HUES6 (cell line): ENCODE results near the gene DDRGK1.

Experiments used
- H3K27ac ChIP-seq: 2 replicates; pipeline ENCODE4 v1.7.0; 2013; ENCODE audit warnings: low read depth, mild to moderate bottlenecking, low read length, inconsistent platforms
- H3K27me3 ChIP-seq: 2 replicates; pipeline ENCODE4 v1.6.1; 2013; ENCODE audit warnings: low read length; ENCODE audit not compliant: control insufficient read depth, insufficient read depth
- H3K36me3 ChIP-seq: 2 replicates; pipeline ENCODE4 v1.6.1; 2013; ENCODE audit warnings: low read length; ENCODE audit not compliant: control insufficient read depth, insufficient read depth
- H3K4me1 ChIP-seq: 2 replicates; pipeline ENCODE4 v1.6.1; 2013; ENCODE audit warnings: low read length; ENCODE audit not compliant: control insufficient read depth, insufficient read depth
- H3K4me3 ChIP-seq: 2 replicates; pipeline ENCODE4 v1.5.1; 2013; ENCODE audit warnings: low read depth, low read length
- H3K9ac ChIP-seq: one replicate; pipeline ENCODE4 v1.6.1; 2013; ENCODE audit warnings: mild to moderate bottlenecking, low read length
- H3K9me3 ChIP-seq: 2 replicates; pipeline ENCODE4 v1.6.1; 2013; ENCODE audit warnings: low read depth, low read length; ENCODE audit not compliant: control insufficient read depth, insufficient read depth

DDRGK1 gene

GRCh38 chr20:3204124-3204794, at the start of gene DDRGK1:
Gene DDRGK1 (minus strand): TSS chr20:3204682. CDS start chr20:3204627, 55 bp downstream.
- Histone ChIP-seq H3K9me3 (no peaks in the 10 kb centered on the region), H3K4me3 (peak within 1 kb of the TSS; percentile 92), H3K27ac (peak within 1 kb of the TSS; percentile 56)

GRCh38 chr20:3251806-3252205, 47.3 kb upstream of the DDRGK1 start:
- Histone ChIP-seq H3K36me3 (peaks cover 23% of the 10 kb centered on the region), H3K9ac (no peak overlapping the region), H3K9me3 (no peaks in the 10 kb centered on the region), H3K27me3 (peaks cover 28% of the 10 kb centered on the region), H3K27ac (no peak overlapping the region), H3K4me1 (peaks cover 23% of the 10 kb centered on the region), H3K4me3 (no peak overlapping the region)

More at GRCh38 chr20:3204124-3204794, at the start of gene DDRGK1:
- Histone ChIP-seq H3K36me3 (peaks cover 22% of the 10 kb centered on the region), H3K4me1 (peaks cover 11% of the 10 kb centered on the region), H3K27me3 (no peaks in the 10 kb centered on the region), H3K9ac (peak within 1 kb of the TSS; percentile 80)

- no peak overlapping the region for H3K4me3 ChIP-seq
- H3K27ac ChIP-seq = no peak overlapping the region
- H3K36me3 ChIP-seq = peaks cover 12% of the 10 kb centered on the region; the same call in 1 of the 2 replicates
- peaks cover 23% of the 10 kb centered on the region for H3K4me1 ChIP-seq
- H3K9ac ChIP-seq = no peak overlapping the region
- no peaks in the 10 kb centered on the region for H3K9me3 ChIP-seq
- peaks cover 32% of the 10 kb centered on the region for H3K27me3 ChIP-seq
Measured at GRCh38 chr20:3250091-3250504, 45.6 kb upstream of the DDRGK1 start.

GRCh38 chr20:3248993-3249347, 44.5 kb upstream of the DDRGK1 start:
- H3K4me1 ChIP-seq = peaks cover 23% of the 10 kb centered on the region
- no peak overlapping the region for H3K9ac ChIP-seq
- peak overlapping the region; percentile 59 for H3K4me3 ChIP-seq
- no peaks in the 10 kb centered on the region for H3K9me3 ChIP-seq
- H3K27ac ChIP-seq = no peak overlapping the region
- H3K27me3 ChIP-seq = peaks cover 35% of the 10 kb centered on the region
- H3K36me3 ChIP-seq = peaks cover 7% of the 10 kb centered on the region; the same call in 1 of the 2 replicates

GRCh38 chr20:3248167-3248992, 43.9 kb upstream of the DDRGK1 start:
- H3K4me3 ChIP-seq = peak overlapping the region; percentile 59
- H3K9me3 ChIP-seq = no peaks in the 10 kb centered on the region
- peaks cover 23% of the 10 kb centered on the region for H3K4me1 ChIP-seq
- H3K36me3 ChIP-seq = peaks cover 7% of the 10 kb centered on the region; the same call in 1 of the 2 replicates
- no peak overlapping the region for H3K27ac ChIP-seq
- H3K27me3 ChIP-seq = peaks cover 37% of the 10 kb centered on the region
- H3K9ac ChIP-seq = peak overlapping the region; percentile 40

GRCh38 chr20:3247638-3248037, 43.2 kb upstream of the DDRGK1 start:
- Histone ChIP-seq H3K27me3 (peaks cover 37% of the 10 kb centered on the region), H3K36me3 (peaks cover 6% of the 10 kb centered on the region; the same call in 1 of the 2 replicates), H3K9ac (no peak overlapping the region), H3K4me3 (no peak overlapping the region), H3K9me3 (no peaks in the 10 kb centered on the region), H3K4me1 (peaks cover 23% of the 10 kb centered on the region), H3K27ac (no peak overlapping the region)

- H3K4me1 ChIP-seq = peaks cover 23% of the 10 kb centered on the region
- H3K27me3 ChIP-seq = peaks cover 37% of the 10 kb centered on the region
- H3K27ac ChIP-seq = no peak overlapping the region
- H3K4me3 ChIP-seq = no peak overlapping the region
- H3K9ac ChIP-seq = no peak overlapping the region
- no peaks in the 10 kb centered on the region for H3K9me3 ChIP-seq
- H3K36me3 ChIP-seq = no peaks in the 10 kb centered on the region
Measured at GRCh38 chr20:3246682-3247081, 42.2 kb upstream of the DDRGK1 start.

- no peaks in the 10 kb centered on the region for H3K36me3 ChIP-seq
- H3K9ac ChIP-seq = no peak overlapping the region
- no peak overlapping the region for H3K4me3 ChIP-seq
- no peaks in the 10 kb centered on the region for H3K9me3 ChIP-seq
- H3K27ac ChIP-seq = no peak overlapping the region
- H3K27me3 ChIP-seq = peaks cover 47% of the 10 kb centered on the region
- peaks cover 24% of the 10 kb centered on the region for H3K4me1 ChIP-seq
Measured at GRCh38 chr20:3245711-3246110, 41.2 kb upstream of the DDRGK1 start.

GRCh38 chr20:3245156-3245555, 40.7 kb upstream of the DDRGK1 start:
- Histone ChIP-seq H3K4me3 (no peak overlapping the region), H3K9me3 (no peaks in the 10 kb centered on the region), H3K27me3 (peaks cover 53% of the 10 kb centered on the region), H3K36me3 (no peaks in the 10 kb centered on the region), H3K9ac (no peak overlapping the region), H3K4me1 (peaks cover 26% of the 10 kb centered on the region), H3K27ac (no peak overlapping the region)

GRCh38 chr20:3244613-3245012, 40.1 kb upstream of the DDRGK1 start:
- Histone ChIP-seq H3K4me3 (no peak overlapping the region), H3K27me3 (peaks cover 55% of the 10 kb centered on the region), H3K9ac (no peak overlapping the region), H3K4me1 (peaks cover 22% of the 10 kb centered on the region), H3K9me3 (no peaks in the 10 kb centered on the region), H3K36me3 (no peaks in the 10 kb centered on the region), H3K27ac (no peak overlapping the region)

GRCh38 chr20:3243718-3244358, 39.4 kb upstream of the DDRGK1 start:
- Histone ChIP-seq H3K9ac (no peak overlapping the region), H3K4me1 (peaks cover 15% of the 10 kb centered on the region), H3K4me3 (no peak overlapping the region), H3K36me3 (no peaks in the 10 kb centered on the region), H3K27me3 (peaks cover 54% of the 10 kb centered on the region), H3K27ac (no peak overlapping the region), H3K9me3 (no peaks in the 10 kb centered on the region)
